Hematopoietic multipotent progenitor cell treated with erythropoietin and hydrocortisone succinate and interleukin-3 and kit ligand, for 8 days (in vitro differentiated cells): Measurements from ENCODE around the gene ARHGEF39.
"Not testable (repeated sequence)": the region's sequence is repeated elsewhere in the genome, so short reads cannot be mapped to it uniquely, and the experiment has no call there.

Experiments used
- DNase-seq: peaks from one replicate; pipeline ENCODE4 v3.0.0-alpha.2; 2015

The ARHGEF39 gene

GRCh38 chr9:35649431-35650340, 15.3 kb downstream of the ARHGEF39 start:
- DNase-seq, result no peak

- peak; percentile 85 for DNase-seq
Observed at GRCh38 chr9:35646533-35647265, 18.3 kb downstream of the ARHGEF39 start.

- no peak for DNase-seq
Observed at GRCh38 chr9:35646153-35646532, 18.9 kb downstream of the ARHGEF39 start.

GRCh38 chr9:35645736-35646135, 19.3 kb downstream of the ARHGEF39 start:
- DNase-seq, result not testable (repeated sequence)

- DNase-seq, result no peak
Observed at GRCh38 chr9:35643046-35643445, 21.9 kb downstream of the ARHGEF39 start.

- DNase-seq, result not testable (repeated sequence)
Observed at GRCh38 chr9:35641478-35641877, 23.5 kb downstream of the ARHGEF39 start.

- DNase-seq, result not testable (repeated sequence)
Observed at GRCh38 chr9:35640431-35640830, 24.6 kb downstream of the ARHGEF39 start.

GRCh38 chr9:35639631-35640030, 25.4 kb downstream of the ARHGEF39 start:
- DNase-seq, result no peak

GRCh38 chr9:35639225-35639624, 25.8 kb downstream of the ARHGEF39 start:
- not testable (repeated sequence) for DNase-seq

GRCh38 chr9:35638751-35639150, 26.2 kb downstream of the ARHGEF39 start:
- DNase-seq, result not testable (repeated sequence)

GRCh38 chr9:35637427-35637955, 27.5 kb downstream of the ARHGEF39 start:
- DNase-seq, result not testable (repeated sequence)

GRCh38 chr9:35636877-35637246, 28.1 kb downstream of the ARHGEF39 start:
- DNase-seq, result not testable (repeated sequence)

GRCh38 chr9:35636135-35636876, 28.7 kb downstream of the ARHGEF39 start:
- DNase-seq, result no peak

- DNase-seq, result no peak
Observed at GRCh38 chr9:35635730-35636129, 29.3 kb downstream of the ARHGEF39 start.

- DNase-seq, result no peak
Observed at GRCh38 chr9:35629597-35629996, 35.4 kb downstream of the ARHGEF39 start.

- DNase-seq, result no peak
Observed at GRCh38 chr9:35628389-35628991, 36.5 kb downstream of the ARHGEF39 start.

GRCh38 chr9:35627575-35627974, 37.4 kb downstream of the ARHGEF39 start:
- no peak for DNase-seq

GRCh38 chr9:35619800-35620158, 45.2 kb downstream of the ARHGEF39 start:
- DNase-seq, result no peak

- DNase-seq, result no peak
Observed at GRCh38 chr9:35618854-35619799, 45.9 kb downstream of the ARHGEF39 start.

- no peak for DNase-seq
Observed at GRCh38 chr9:35618325-35618727, 46.7 kb downstream of the ARHGEF39 start, which contains the start of gene CD72. TSS of gene CD72 (minus strand) at chr9:35618413. CDS start at chr9:35618303, 110 bp downstream.

- DNase-seq, result no peak
Observed at GRCh38 chr9:35617548-35617947, 47.4 kb downstream of the ARHGEF39 start.
